Body of pancreas (tissue), 4 donors: ENCODE measurements around the gene OR2AE1. TPM values are rescaled to one million over a fixed set of nuclear protein-coding genes. Genes with fewer than 3 reads are reported as not detected.
A peak's percentile ranks its signal among the peaks of the same experiment; 100 is the strongest.

ENCODE experiments used
- ATAC-seq: fragments of 150-250 bp; one replicate; pipeline ENCODE4 v1.9.1; 2016
- DNase-seq, 4 donors: peaks; one replicate each; pipeline ENCODE4 v3.0.0-alpha.2; 2019
- H3K27ac ChIP-seq, 4 donors: fragments of 200-600 bp; sonication (generic); 1 replicate in 3 of 4; 2 replicates in 1 of 4; pipeline versions ENCODE4 v1.5.1 to v1.6.1; 2016 to 2019; ENCODE audit warnings: mild to moderate bottlenecking in 1 of 4, mixed read lengths in 1 of 4, moderate library complexity in 1 of 4
- H3K27me3 ChIP-seq, 2 donors: fragments of 200-600 bp; sonication (generic); one replicate each; pipeline ENCODE4 v1.6.0; 2016; ENCODE audit warnings: mild to moderate bottlenecking in 1 of 2
- H3K36me3 ChIP-seq, 2 donors: fragments of 200-600 bp; sonication (generic); replicated peaks in 1 of 2; 2 replicates each; pipeline ENCODE4 v1.5.1; 2016; ENCODE audit warnings: low read depth in 2 of 2; ENCODE audit not compliant: insufficient read depth in 1 of 2
- H3K4me1 ChIP-seq: fragments of 200-600 bp; sonication (generic); one replicate; pipeline ENCODE4 v1.6.0; 2016
- H3K4me3 ChIP-seq, 2 donors: fragments of 200-600 bp; sonication (generic); 1 replicate in 1 of 2; 2 replicates in 1 of 2; pipeline ENCODE4 v1.5.1; 2016 to 2019
- H3K9me3 ChIP-seq, 3 donors: fragments of 200-600 bp; sonication (generic); 1 replicate in 2 of 3; 2 replicates in 1 of 3; pipeline ENCODE4 v1.5.1; 2016
- CTCF ChIP-seq, 7 experiments: fragments of 450-650 bp in 4 of 7; fragments of 200-600 bp in 3 of 7; sonication (generic) in 3 of 7; IDR thresholded peaks; one replicate each; pipeline ENCODE4 v1.5.1; 2016 to 2019; ENCODE audit warnings: antibody characterized with exemption in 7 of 7
- POLR2A ChIP-seq, 3 donors: fragments of 450-650 bp; IDR thresholded peaks; one replicate each; pipeline ENCODE4 v1.6.1; 2016; ENCODE audit warnings: antibody characterized with exemption in 3 of 3, mild to moderate bottlenecking in 2 of 3
- WGBS, 2 donors: methylation state at CpG; one replicate each; pipeline ENCODE4 v1.1.5; 2017; 5-methylcytosine and 5-hydroxymethylcytosine counted together
- intact Hi-C: fragments of 100-400 bp; cut with DNase I; formaldehyde crosslinking; loops from one replicate; pipeline ENCODE4 v1.15.1; 2023
- total RNA-seq, 2 donors: library from RNA; depleted of rRNA; stranded (reverse); fragments of >200 nt; gene quantifications; one replicate each; pipeline ENCODE4 v1.1.0, GENCODE V29; 2016

The OR2AE1 gene
- 1 to 10 TPM in 1 of 2 donors, not detected in 1; 2.0 TPM for total RNA-seq

GRCh38 chr7:99876933-99877332 lies at the start of gene OR2AE1:
TSS of gene OR2AE1 (minus strand) at chr7:99877033. CDS start at chr7:99877033, 0 bp downstream.
- no peak for DNase-seq
- WGBS, 2 donors: 65 to 74% methylated on average over 3 of the region's 3 CpGs
- no peaks in the 10 kb centered on the region for H3K27me3 ChIP-seq

GRCh38 chr7:99926321-99926720 lies 49.5 kb upstream of the OR2AE1 start:
- Histone ChIP-seq H3K9me3 (no peaks in the 10 kb centered on the region), H3K27me3 (no peaks in the 10 kb centered on the region), H3K4me1 (peaks cover 4% of the 10 kb centered on the region), H3K4me3 (no peak overlapping the region), H3K27ac (no peak overlapping the region), H3K36me3 (no peaks in the 10 kb centered on the region)
- intact Hi-C loops: loop anchor here (10.0 kb wide), 1 partner anchor 148 kb away; no protein-coding TSS in a partner anchor
- DNase-seq: no peak
- ATAC-seq: no peak
- TF ChIP-seq POLR2A (IDR thresholded peaks at IDR 0.05) (no peak), CTCF (IDR thresholded peaks at IDR 0.05) (no peak)

More at GRCh38 chr7:99876933-99877332, at the start of gene OR2AE1:
- no peak for ATAC-seq
- Histone ChIP-seq H3K9me3 (no peaks in the 10 kb centered on the region), H3K4me1 (no peaks in the 10 kb centered on the region), H3K27ac (no peak within 1 kb of the TSS), H3K4me3 (no peak within 1 kb of the TSS), H3K36me3 (no peaks in the 10 kb centered on the region)
- intact Hi-C loops: no loop called here
- TF ChIP-seq CTCF (IDR thresholded peaks at IDR 0.05) (no peak), POLR2A (IDR thresholded peaks at IDR 0.05) (no peak)

- H3K27ac ChIP-seq: no peak overlapping the region
- no peaks in the 10 kb centered on the region for H3K9me3 ChIP-seq
- no peaks in the 10 kb centered on the region for H3K36me3 ChIP-seq
- WGBS, 2 donors: 90 to 95% methylated on average over 3 of the region's 3 CpGs
- ATAC-seq: no peak
- H3K4me3 ChIP-seq: no peak overlapping the region
- DNase-seq: no peak
- intact Hi-C loops: loop anchor here (10.0 kb wide), 1 partner anchor 152 kb away; no protein-coding TSS in a partner anchor
- TF ChIP-seq CTCF (IDR thresholded peaks at IDR 0.05): no peak
- TF ChIP-seq POLR2A (IDR thresholded peaks at IDR 0.05): no peak
- H3K4me1 ChIP-seq: peaks cover 9% of the 10 kb centered on the region
- no peaks in the 10 kb centered on the region for H3K27me3 ChIP-seq
These were observed 46.4 kb upstream of the OR2AE1 start for GRCh38 chr7:99923200-99923599.

- DNase-seq: no peak
These were observed 43.3 kb upstream of the OR2AE1 start for GRCh38 chr7:99920149-99920548.

GRCh38 chr7:99919814-99920112 lies 42.9 kb upstream of the OR2AE1 start:
- H3K4me1 ChIP-seq: peaks cover 39% of the 10 kb centered on the region
- TF ChIP-seq CTCF (IDR thresholded peaks at IDR 0.05): no peak
- TF ChIP-seq POLR2A (IDR thresholded peaks at IDR 0.05): no peak
- ATAC-seq (no peak), DNase-seq (no peak)
- no peaks in the 10 kb centered on the region for H3K9me3 ChIP-seq
- peak overlapping the region; percentile 76 to 93 (median 84) for H3K27ac ChIP-seq
- H3K4me3 ChIP-seq: peak overlapping the region; percentile 54 to 75
- WGBS, 2 donors: 23 to 46% methylated on average over 4 of the region's 4 CpGs
- H3K36me3 ChIP-seq: no peaks in the 10 kb centered on the region
- intact Hi-C loops: loop anchor here (10.0 kb wide), 1 partner anchor 155 kb away; no protein-coding TSS in a partner anchor
- no peaks in the 10 kb centered on the region for H3K27me3 ChIP-seq

More at GRCh38 chr7:99920149-99920548, 43.3 kb upstream of the OR2AE1 start:
- TF ChIP-seq POLR2A (IDR thresholded peaks at IDR 0.05): no peak
- peaks cover 35% of the 10 kb centered on the region for H3K4me1 ChIP-seq
- H3K36me3 ChIP-seq: no peaks in the 10 kb centered on the region
- no peak for ATAC-seq
- no peaks in the 10 kb centered on the region for H3K9me3 ChIP-seq
- 61 to 75% methylated on average over 3 of the region's 3 CpGs for WGBS, 2 donors
- intact Hi-C loops: loop anchor here (10.0 kb wide), 1 partner anchor 155 kb away; no protein-coding TSS in a partner anchor
- H3K27me3 ChIP-seq: no peaks in the 10 kb centered on the region
- H3K27ac ChIP-seq: peak overlapping the region in 3 of 4 donors; percentile 77 to 93 (median 92)
- no peak overlapping the region for H3K4me3 ChIP-seq
